Measurements from ENCODE around the gene DGCR8.

DNA sequence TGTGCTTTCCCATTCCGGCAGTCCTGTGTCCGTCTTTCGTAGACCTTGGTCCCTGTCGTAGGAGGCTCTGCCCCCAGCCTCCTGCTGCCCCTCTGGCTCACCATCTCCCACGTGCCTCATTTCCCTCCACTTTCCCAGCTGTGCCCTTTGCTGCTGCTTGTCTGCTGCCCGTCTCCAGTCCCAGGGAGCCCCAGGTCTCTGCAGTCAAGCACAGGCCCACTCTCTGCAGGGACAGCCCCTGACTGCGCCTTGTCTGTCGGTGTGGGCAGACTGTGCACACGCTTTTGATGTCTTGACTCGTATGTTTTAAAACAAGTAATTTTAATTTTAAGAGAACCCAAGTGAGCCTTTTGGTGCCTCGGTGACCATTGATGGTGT lies 12.4 kb downstream of the DGCR8 start:
- TF ChIP-seq, protein P1, sequence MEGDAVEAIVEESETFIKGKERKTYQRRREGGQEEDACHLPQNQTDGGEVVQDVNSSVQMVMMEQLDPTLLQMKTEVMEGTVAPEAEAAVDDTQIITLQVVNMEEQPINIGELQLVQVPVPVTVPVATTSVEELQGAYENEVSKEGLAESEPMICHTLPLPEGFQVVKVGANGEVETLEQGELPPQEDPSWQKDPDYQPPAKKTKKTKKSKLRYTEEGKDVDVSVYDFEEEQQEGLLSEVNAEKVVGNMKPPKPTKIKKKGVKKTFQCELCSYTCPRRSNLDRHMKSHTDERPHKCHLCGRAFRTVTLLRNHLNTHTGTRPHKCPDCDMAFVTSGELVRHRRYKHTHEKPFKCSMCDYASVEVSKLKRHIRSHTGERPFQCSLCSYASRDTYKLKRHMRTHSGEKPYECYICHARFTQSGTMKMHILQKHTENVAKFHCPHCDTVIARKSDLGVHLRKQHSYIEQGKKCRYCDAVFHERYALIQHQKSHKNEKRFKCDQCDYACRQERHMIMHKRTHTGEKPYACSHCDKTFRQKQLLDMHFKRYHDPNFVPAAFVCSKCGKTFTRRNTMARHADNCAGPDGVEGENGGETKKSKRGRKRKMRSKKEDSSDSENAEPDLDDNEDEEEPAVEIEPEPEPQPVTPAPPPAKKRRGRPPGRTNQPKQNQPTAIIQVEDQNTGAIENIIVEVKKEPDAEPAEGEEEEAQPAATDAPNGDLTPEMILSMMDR (IDR thresholded peaks at IDR 0.05), result no peak
- TF ChIP-seq ZFX (IDR thresholded peaks at IDR 0.05; ENCODE audit: borderline replicate concordance), result no peak
